B cell (primary cell): ENCODE results near the gene ZIC5.

Experiments used
- CTCF ChIP-seq: fragments of 200-600 bp; IDR thresholded peaks from one replicate; pipeline ENCODE4 v1.8.0; 2022; ENCODE audit warnings: antibody characterized with exemption, mild to moderate bottlenecking
- EZH2 ChIP-seq: IDR thresholded peaks from 2 replicates; pipeline ENCODE4 v1.6.1; 2012; ENCODE audit warnings: borderline replicate concordance, low read depth, mild to moderate bottlenecking, moderate library complexity, low read length; ENCODE audit not compliant: insufficient read depth, poor library complexity, severe bottlenecking

DNA sequence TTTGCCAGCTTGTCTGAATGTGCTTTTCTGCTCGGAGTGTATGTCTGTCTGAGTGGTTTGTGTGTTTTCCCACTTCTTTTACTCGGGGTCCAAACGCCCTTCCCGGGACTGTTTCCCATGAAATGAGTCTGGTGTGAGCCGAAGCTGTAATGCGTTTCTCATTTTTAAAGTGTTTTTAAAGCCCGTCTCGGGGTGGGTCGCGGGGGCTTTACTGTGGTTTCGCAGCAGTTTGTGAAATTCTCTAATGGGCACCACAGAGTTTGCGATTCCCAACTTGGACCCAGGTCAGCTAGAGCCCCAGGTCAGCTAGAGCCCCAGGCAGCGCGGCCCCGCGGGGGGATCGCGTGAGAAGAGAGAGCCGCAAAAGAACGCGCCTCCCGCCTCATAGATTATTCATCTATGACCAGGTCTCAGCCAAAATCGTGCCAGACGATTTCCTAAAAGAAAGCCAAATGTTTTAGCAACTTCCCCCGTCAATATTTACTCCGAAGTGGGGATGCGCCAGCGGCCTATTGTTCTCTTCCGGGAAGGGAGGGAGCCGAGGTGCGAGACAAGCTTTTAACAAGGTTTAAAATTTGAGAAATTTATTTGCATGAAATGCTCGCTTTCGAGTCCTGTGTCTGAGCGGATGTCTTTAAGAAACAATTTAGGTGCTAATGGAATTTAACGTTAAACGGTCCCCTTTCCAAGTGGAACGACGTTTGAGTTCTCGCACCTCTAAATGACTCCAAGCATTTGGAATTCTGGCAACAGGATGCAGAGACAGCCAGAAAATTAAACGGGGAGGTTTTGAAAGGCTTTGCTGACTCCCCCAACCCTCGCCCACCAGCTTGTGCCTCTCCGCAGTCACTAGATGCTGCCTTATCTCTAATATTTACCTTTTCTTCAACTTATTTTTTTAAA is 12.2 kb upstream of the ZIC5 start:
- TF ChIP-seq CTCF (no peak), EZH2 (peak; percentile 36)
